Measurements from ENCODE around the gene NUP133. TPM values are rescaled to one million over a fixed set of nuclear protein-coding genes. Genes with fewer than 3 reads are reported as not detected.

The NUP133 gene
- total RNA-seq: 10 to 100 TPM; 18.4 to 30.8 (median 23.7) TPM

DNA sequence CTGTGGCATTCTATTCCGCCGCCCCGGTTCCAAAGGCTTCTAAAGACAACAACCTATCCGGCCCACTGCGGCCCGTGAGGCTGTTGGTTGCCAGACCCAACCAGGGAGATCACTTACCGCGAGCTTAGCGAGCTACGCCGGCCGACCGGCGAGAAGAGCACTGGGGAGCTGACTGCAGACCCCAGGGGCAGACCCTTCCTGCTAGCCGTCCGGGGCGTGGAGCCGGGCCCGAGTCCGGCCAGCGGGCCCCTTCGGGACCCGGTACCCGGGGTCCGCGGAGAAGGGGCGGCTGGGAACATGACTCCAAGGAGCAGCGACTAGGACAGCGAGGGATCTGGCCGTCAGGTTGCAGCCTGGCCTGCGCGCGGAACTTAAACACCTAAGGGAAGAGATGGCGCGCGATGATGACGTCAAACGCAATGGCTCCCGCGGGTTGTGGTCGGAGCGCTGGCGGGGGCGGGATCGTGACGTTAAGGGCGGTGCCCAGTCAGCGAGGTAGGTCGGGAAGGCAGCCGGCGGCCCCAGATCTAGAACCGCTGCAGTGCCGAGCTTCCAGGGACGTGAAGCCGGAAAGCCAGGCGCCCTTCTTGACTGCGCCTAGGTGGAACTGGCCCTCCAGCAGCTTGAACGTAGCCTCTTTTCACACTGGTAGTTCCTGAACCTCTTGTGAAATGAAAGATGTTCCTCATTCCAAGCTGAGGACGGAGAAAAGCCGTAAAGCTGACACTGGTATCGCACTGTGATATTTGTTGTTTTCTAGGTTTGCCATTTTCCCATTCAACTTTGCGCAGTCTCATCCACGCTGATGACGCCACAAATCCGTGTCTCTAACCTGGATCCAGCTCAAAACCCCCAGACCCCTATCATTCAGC lies at the start of gene NUP133:
NUP133 (minus strand) TSS at position 391 of the 872 bp plus-strand sequence; CDS start at position 299, 92 bp downstream.
- peak; percentile 98 for DNase-seq
- peak; percentile 96 for ATAC-seq
- H3K9me3 ChIP-seq: no peaks in the 10 kb centered on the region
- peak within 1 kb of the TSS; percentile 88 to 96 (median 94) for H3K27ac ChIP-seq
- TF ChIP-seq POLR2A (IDR thresholded peaks at IDR 0.05) (peak; percentile 74 to 85), CTCF (IDR thresholded peaks at IDR 0.05 in 4 of 5, conservative IDR thresholded peaks at IDR 0.05 in 1 of 5) (no peak)
- no peaks in the 10 kb centered on the region for H3K36me3 ChIP-seq
- peak within 1 kb of the TSS; percentile 82 to 91 (median 89) for H3K4me3 ChIP-seq
- peaks cover 18 to 21% of the 10 kb centered on the region in 2 donors for H3K4me1 ChIP-seq
- intact Hi-C loops (cut with DNase I; ENCODE audit: low total_unique reads): loop anchor here (1.0 kb wide), 2 partner anchors 50 to 237 kb away; partner anchors contain the start of genes ABCB10 and RAB4A
- no peaks in the 10 kb centered on the region for H3K27me3 ChIP-seq
- in situ Hi-C loops (cut with MboI; ENCODE audit: low sequenced_read_pairs in 4 of 4): loop anchor here in 1 of 4 donors (10.0 kb wide), 1 partner anchor 243 kb away; no protein-coding TSS in a partner anchor

DNA sequence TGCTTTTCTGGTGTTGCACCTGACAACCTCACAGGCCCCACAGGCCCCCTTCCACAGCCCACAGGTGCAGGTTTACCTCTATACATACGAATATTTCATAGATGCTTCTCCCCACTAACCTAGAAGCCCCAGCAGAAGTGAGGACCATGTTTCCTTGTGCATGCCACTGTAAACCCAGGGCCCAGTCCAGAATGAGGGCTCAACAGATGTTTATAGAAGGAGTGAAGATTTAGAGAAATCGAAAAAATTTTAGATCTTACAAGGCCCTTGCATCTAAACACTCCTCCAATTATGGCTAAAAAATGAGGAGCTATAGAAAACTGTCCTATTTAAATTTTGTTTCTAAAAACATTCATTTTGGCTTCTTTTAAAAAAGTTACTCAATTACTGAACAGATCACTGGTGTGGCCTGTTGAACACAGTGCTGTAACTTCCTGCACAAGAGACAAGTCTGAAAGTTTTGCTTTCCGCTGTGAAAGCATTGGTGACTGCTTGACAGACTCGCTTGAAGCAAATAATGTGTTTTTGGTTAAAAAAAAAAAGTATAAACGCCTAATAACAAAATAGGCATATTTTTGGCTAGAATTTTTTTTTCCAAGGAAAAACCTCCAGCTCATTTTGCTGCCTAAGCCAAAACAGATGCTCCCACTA lies 49.2 kb upstream of the NUP133 start:
- H3K36me3 ChIP-seq: no peaks in the 10 kb centered on the region
- H3K27ac ChIP-seq: peak overlapping the region; percentile 85 to 95 (median 90)
- peak overlapping the region; percentile 76 to 95 (median 86) for H3K4me3 ChIP-seq
- H3K27me3 ChIP-seq: no peaks in the 10 kb centered on the region
- H3K9me3 ChIP-seq: no peaks in the 10 kb centered on the region
- no peak for TF ChIP-seq POLR2A (IDR thresholded peaks at IDR 0.05)
- TF ChIP-seq CTCF (IDR thresholded peaks at IDR 0.05 in 4 of 5, conservative IDR thresholded peaks at IDR 0.05 in 1 of 5): no peak
- in situ Hi-C loops (cut with MboI; ENCODE audit: low sequenced_read_pairs in 4 of 4): no loop called here
- no peak for DNase-seq
- no peak for ATAC-seq
- H3K4me1 ChIP-seq: peaks cover 27 to 46% of the 10 kb centered on the region in 2 donors
- intact Hi-C loops (cut with DNase I; ENCODE audit: low total_unique reads): loop anchor here (5.0 to 10.0 kb wide), 3 partner anchors 287 to 745 kb away; partner anchors contain the start of gene GALNT2

DNA sequence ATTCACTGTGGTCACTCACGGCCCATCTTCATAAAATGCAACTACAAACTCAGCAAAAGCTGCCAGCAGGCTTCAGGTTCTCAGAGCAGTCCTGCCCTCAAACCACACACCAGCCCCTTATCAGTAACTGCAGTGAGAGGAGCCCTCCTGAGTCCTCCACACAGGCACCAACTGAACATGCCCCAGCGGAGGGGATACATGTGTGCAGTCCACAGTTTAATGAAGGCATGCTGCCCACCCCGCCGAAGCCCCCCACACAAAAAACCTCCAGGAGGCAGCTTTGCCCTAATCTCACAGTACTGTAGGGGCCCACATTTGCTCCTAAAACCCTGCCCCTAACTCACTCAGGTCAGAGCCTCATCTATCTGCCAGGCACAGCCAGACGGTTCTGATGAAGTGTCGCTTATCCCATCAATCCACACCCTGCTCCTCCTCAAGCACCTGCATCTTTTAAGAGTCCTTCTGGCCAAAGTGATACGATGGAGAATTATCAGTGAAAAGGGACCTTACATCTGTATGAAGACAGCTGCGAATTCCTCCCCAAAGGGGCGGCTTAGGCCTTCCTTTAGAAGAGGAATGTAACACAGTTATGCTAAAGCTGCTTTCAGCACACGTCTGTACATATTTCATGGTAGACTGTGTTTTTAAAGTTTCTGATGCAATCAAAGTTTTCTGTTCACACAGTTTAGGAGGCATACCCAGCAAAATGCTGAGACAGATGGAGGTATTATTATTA lies 46.9 kb upstream of the NUP133 start:
- Histone ChIP-seq H3K27me3 (no peaks in the 10 kb centered on the region), H3K9me3 (no peaks in the 10 kb centered on the region), H3K4me1 (peaks cover 27 to 54% of the 10 kb centered on the region in 2 donors), H3K36me3 (no peaks in the 10 kb centered on the region), H3K4me3 (no peak overlapping the region), H3K27ac (no peak overlapping the region)
- intact Hi-C loops (cut with DNase I; ENCODE audit: low total_unique reads) (loop anchor here (5.0 to 10.0 kb wide), 3 partner anchors 290 to 747 kb away; partner anchors contain the start of gene GALNT2), in situ Hi-C loops (cut with MboI; ENCODE audit: low sequenced_read_pairs in 4 of 4) (no loop called here)
- TF ChIP-seq POLR2A (IDR thresholded peaks at IDR 0.05): no peak
- TF ChIP-seq CTCF (IDR thresholded peaks at IDR 0.05 in 4 of 5, conservative IDR thresholded peaks at IDR 0.05 in 1 of 5): no peak
- ATAC-seq: no peak
- DNase-seq: no peak

GRCh38 chr1:229553621-229554130 lies 45.5 kb upstream of the NUP133 start:
- intact Hi-C loops (cut with DNase I; ENCODE audit: low total_unique reads) (loop anchor here (10.0 kb wide), 1 partner anchor 291 kb away; no protein-coding TSS in a partner anchor), in situ Hi-C loops (cut with MboI; ENCODE audit: low sequenced_read_pairs in 4 of 4) (no loop called here)
- Histone ChIP-seq H3K27ac (no peak overlapping the region), H3K27me3 (no peaks in the 10 kb centered on the region), H3K4me3 (no peak overlapping the region), H3K36me3 (peaks cover 0 to 6% of the 10 kb centered on the region in 2 donors), H3K4me1 (peaks cover 20 to 47% of the 10 kb centered on the region in 2 donors), H3K9me3 (no peaks in the 10 kb centered on the region)
- DNase-seq (no peak), ATAC-seq (no peak)
- TF ChIP-seq POLR2A (IDR thresholded peaks at IDR 0.05) (no peak), CTCF (IDR thresholded peaks at IDR 0.05 in 4 of 5, conservative IDR thresholded peaks at IDR 0.05 in 1 of 5) (no peak)

Measured in gastrocnemius medialis (tissue), 4 donors.